NCI-H2227 treated with DMSO at 0.1 percent for 48 hours (cell line): Measurements from ENCODE around the gene SCAMP2.
A peak's percentile ranks its signal among the peaks of the same experiment; 100 is the strongest.

Experiments
- DNase-seq: peaks from one replicate; lab custom pipeline; 2025; lab: John Stamatoyannopoulos, UW

SCAMP2 gene

GRCh38 chr15:74815961-74816360 lies 57.2 kb downstream of the SCAMP2 start:
- no peak for DNase-seq

- DNase-seq = no peak
Measured at GRCh38 chr15:74815121-74815934, 57.8 kb downstream of the SCAMP2 start.

GRCh38 chr15:74812533-74812932 lies 60.6 kb downstream of the SCAMP2 start, which contains the start of gene LMAN1L:
TSS of gene LMAN1L (plus strand) at chr15:74812835. CDS start at chr15:74812855, 20 bp downstream.
- no peak for DNase-seq

- DNase-seq = no peak
Measured at GRCh38 chr15:74809956-74810355, 63.2 kb downstream of the SCAMP2 start.

GRCh38 chr15:74809242-74809641 lies 63.9 kb downstream of the SCAMP2 start:
- DNase-seq = no peak

GRCh38 chr15:74808840-74809229 lies 64.3 kb downstream of the SCAMP2 start:
- DNase-seq = no peak

- DNase-seq = no peak
Measured at GRCh38 chr15:74808078-74808839, 64.9 kb downstream of the SCAMP2 start.

GRCh38 chr15:74807282-74807681 lies 65.9 kb downstream of the SCAMP2 start:
- no peak for DNase-seq

GRCh38 chr15:74804935-74805334 lies 68.2 kb downstream of the SCAMP2 start:
- no peak for DNase-seq

- no peak for DNase-seq
Measured at GRCh38 chr15:74802862-74803447, 70.2 kb downstream of the SCAMP2 start.

GRCh38 chr15:74802290-74802689 lies 70.9 kb downstream of the SCAMP2 start:
- no peak for DNase-seq

GRCh38 chr15:74801311-74801997 lies 71.7 kb downstream of the SCAMP2 start:
- no peak for DNase-seq

- no peak for DNase-seq
Measured at GRCh38 chr15:74800559-74801094, 72.5 kb downstream of the SCAMP2 start.

GRCh38 chr15:74799856-74800558 lies 73.2 kb downstream of the SCAMP2 start:
- DNase-seq = peak; percentile 1

GRCh38 chr15:74799255-74799855 lies 73.8 kb downstream of the SCAMP2 start:
- no peak for DNase-seq

- no peak for DNase-seq
Measured at GRCh38 chr15:74798388-74799254, 74.5 kb downstream of the SCAMP2 start.

- DNase-seq = no peak
Measured at GRCh38 chr15:74795966-74796625, 77.1 kb downstream of the SCAMP2 start.

- no peak for DNase-seq
Measured at GRCh38 chr15:74794970-74795349, 78.2 kb downstream of the SCAMP2 start.

- no peak for DNase-seq
Measured at GRCh38 chr15:74794248-74794969, 78.8 kb downstream of the SCAMP2 start.
